Esophagus muscularis mucosa (tissue), 4 donors: ENCODE results near the gene OR6M1.

ENCODE experiments used
- EP300 ChIP-seq: sonication (generic); formaldehyde crosslinking; IDR thresholded peaks from one replicate; pipeline ENCODE4 v1.6.1; 2017; ENCODE audit warnings: antibody characterized with exemption
- POLR2A ChIP-seq: fragments of 450-650 bp; IDR thresholded peaks from one replicate; pipeline ENCODE4 v1.6.1; 2017; ENCODE audit warnings: antibody characterized with exemption, moderate library complexity, mild to moderate bottlenecking, low read depth
- POLR2AphosphoS5 ChIP-seq, 2 donors: sonication (generic); formaldehyde crosslinking; IDR thresholded peaks; one replicate each; pipeline ENCODE4 v1.6.1; 2017; ENCODE audit warnings: antibody characterized with exemption in 2 of 2
- TF ChIP-seq, protein P1 (sequence below), 3 experiments: fragments of 200-600 bp in 2 of 3; fragments of 450-650 bp in 1 of 3; sonication (generic) in 2 of 3; IDR thresholded peaks; one replicate each; pipeline ENCODE4 v1.5.1; 2017 to 2019; ENCODE audit warnings: antibody characterized with exemption in 3 of 3, mild to moderate bottlenecking in 2 of 3, moderate library complexity in 1 of 3

DNA sequence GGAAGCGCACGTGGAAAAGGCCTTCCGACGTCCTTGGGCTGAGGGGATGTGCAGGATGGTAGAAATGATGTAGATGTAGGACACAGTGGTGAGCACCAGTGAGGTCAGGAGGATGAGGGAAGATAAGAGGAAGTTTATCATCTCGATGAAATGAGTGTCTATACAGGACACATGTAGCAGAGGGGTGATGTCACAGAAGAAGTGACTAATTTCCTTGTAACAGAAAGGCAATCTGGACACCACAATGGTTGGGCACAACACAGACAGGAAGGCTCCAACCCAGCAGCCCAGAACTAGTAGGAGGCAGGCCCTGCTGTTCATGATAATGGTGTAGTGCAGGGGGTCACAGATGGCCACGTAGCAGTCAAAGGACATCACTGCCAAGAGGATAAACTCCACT lies 35.0 kb upstream of the OR6M1 start:
- TF ChIP-seq, protein P1, sequence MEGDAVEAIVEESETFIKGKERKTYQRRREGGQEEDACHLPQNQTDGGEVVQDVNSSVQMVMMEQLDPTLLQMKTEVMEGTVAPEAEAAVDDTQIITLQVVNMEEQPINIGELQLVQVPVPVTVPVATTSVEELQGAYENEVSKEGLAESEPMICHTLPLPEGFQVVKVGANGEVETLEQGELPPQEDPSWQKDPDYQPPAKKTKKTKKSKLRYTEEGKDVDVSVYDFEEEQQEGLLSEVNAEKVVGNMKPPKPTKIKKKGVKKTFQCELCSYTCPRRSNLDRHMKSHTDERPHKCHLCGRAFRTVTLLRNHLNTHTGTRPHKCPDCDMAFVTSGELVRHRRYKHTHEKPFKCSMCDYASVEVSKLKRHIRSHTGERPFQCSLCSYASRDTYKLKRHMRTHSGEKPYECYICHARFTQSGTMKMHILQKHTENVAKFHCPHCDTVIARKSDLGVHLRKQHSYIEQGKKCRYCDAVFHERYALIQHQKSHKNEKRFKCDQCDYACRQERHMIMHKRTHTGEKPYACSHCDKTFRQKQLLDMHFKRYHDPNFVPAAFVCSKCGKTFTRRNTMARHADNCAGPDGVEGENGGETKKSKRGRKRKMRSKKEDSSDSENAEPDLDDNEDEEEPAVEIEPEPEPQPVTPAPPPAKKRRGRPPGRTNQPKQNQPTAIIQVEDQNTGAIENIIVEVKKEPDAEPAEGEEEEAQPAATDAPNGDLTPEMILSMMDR (IDR thresholded peaks at IDR 0.05) = no peak
- TF ChIP-seq POLR2AphosphoS5 (IDR thresholded peaks at IDR 0.05) (no peak), POLR2A (no peak), EP300 (no peak)
